ENCODE measurements around the gene CARD14.

- TF ChIP-seq CTCF (IDR thresholded peaks at IDR 0.05) (no peak), POLR2A (IDR thresholded peaks at IDR 0.05) (no peak)
Measured at GRCh38 chr17:80123791-80124190, 46.0 kb upstream of the CARD14 start.
